Activated B cell treated with CpG ODN at 0.5 μM for 24 hours (primary cell): ENCODE measurements around the gene PPT1. TPM values are rescaled to one million over a fixed set of nuclear protein-coding genes. Genes with fewer than 3 reads are reported as not detected.

Experiments used
- ATAC-seq: fragments of 200-7000 bp; cut with Tn5 transposase; one replicate; pipeline ENCODE4 v1.10.0; 2021; ENCODE audit warnings: low read depth, mild to moderate bottlenecking, moderate library complexity
- CTCF ChIA-PET: fragments of 350-600 bp; sonication (Branson Sonifier 250); formaldehyde crosslinking; loops from one replicate; lab custom pipeline; 2021; ENCODE audit warnings: antibody characterized with exemption; lab: Charles Lee
- POLR2A ChIA-PET: fragments of 350-600 bp; sonication (Branson Sonifier 250); formaldehyde crosslinking; loops from one replicate; lab custom pipeline; 2021; ENCODE audit warnings: antibody characterized with exemption; lab: Charles Lee
- DNase-seq: peaks from one replicate; pipeline ENCODE4 v3.0.0; 2022
- H3K27ac Mint-ChIP-seq: one replicate; pipeline ENCODE4 v1.8.0; 2020; ENCODE audit warnings: mixed read lengths
- H3K27me3 Mint-ChIP-seq: one replicate; pipeline ENCODE4 v1.8.0; 2021; ENCODE audit warnings: mixed read lengths
- H3K36me3 Mint-ChIP-seq: one replicate; pipeline ENCODE4 v1.8.0; 2021; ENCODE audit warnings: low read depth, mixed read lengths
- H3K4me1 Mint-ChIP-seq: one replicate; pipeline ENCODE4 v1.8.0; 2021; ENCODE audit warnings: mixed read lengths
- H3K4me3 Mint-ChIP-seq: one replicate; pipeline ENCODE4 v1.8.0; 2020; ENCODE audit warnings: mild to moderate bottlenecking, mixed read lengths
- H3K9me3 Mint-ChIP-seq: one replicate; pipeline ENCODE4 v1.8.0; 2020; ENCODE audit warnings: mixed read lengths
- CTCF ChIP-seq: fragments of 200-600 bp; IDR thresholded peaks from one replicate; pipeline ENCODE4 v1.8.0; 2022; ENCODE audit warnings: antibody characterized with exemption, mild to moderate bottlenecking
- intact Hi-C: fragments of 100-400 bp; cut with micrococcal nuclease; formaldehyde crosslinking; loops from one replicate; pipeline ENCODE4 v1.15.1; 2024
- total RNA-seq: library from RNA; stranded (reverse); gene quantifications from 2 replicates; pipeline ENCODE4 v1.2.3, GENCODE V29; 2022

Gene PPT1
- total RNA-seq, 1 donor from 2014 or later: 41.8 TPM

- Mint-ChIP-seq H3K4me1 (peaks cover 66% of the 10 kb centered on the region), H3K4me3 (no peak overlapping the region), H3K27ac (peak overlapping the region; percentile 70), H3K36me3 (peaks cover 11% of the 10 kb centered on the region), H3K9me3 (no peaks in the 10 kb centered on the region), H3K27me3 (no peaks in the 10 kb centered on the region)
- TF ChIP-seq CTCF: no peak
- CTCF ChIA-PET: no interaction called here
- intact Hi-C loops: no loop called here
- DNase-seq (no peak), ATAC-seq (no peak)
- POLR2A ChIA-PET: no interaction called here
Measured at GRCh38 chr1:40036574-40036973, 60.5 kb downstream of the PPT1 start.

- Mint-ChIP-seq H3K4me1 (peaks cover 63% of the 10 kb centered on the region), H3K27me3 (no peaks in the 10 kb centered on the region), H3K9me3 (no peaks in the 10 kb centered on the region), H3K27ac (peak overlapping the region; percentile 47), H3K4me3 (peak overlapping the region; percentile 7), H3K36me3 (peaks cover under 1% of the 10 kb centered on the region)
- CTCF ChIA-PET: interaction anchor here (0.7 to 6.2 kb wide), 4 partner anchors 62 to 218 kb away, joined by 3 to 50 read pairs (median 8); no protein-coding TSS in a partner anchor
- DNase-seq (no peak), ATAC-seq (no peak)
- POLR2A ChIA-PET: interaction anchor here (0.7 to 1.3 kb wide), 3 partner anchors 20 to 79 kb away, joined by 3 to 5 read pairs (median 4); partner anchors contain the start of gene MFSD2A
- TF ChIP-seq CTCF: no peak
- intact Hi-C loops: loop anchor here (5.0 kb wide), 1 partner anchor 133 kb away; the partner anchor contains the start of gene MYCL
Measured at GRCh38 chr1:40034869-40035268, 62.2 kb downstream of the PPT1 start.

GRCh38 chr1:40032240-40032891 lies 64.7 kb downstream of the PPT1 start:
- ATAC-seq (peak; percentile 76), DNase-seq (no peak)
- H3K4me3 Mint-ChIP-seq: no peak overlapping the region
- intact Hi-C loops: loop anchor here (1.0 to 5.0 kb wide), 4 partner anchors 59 to 215 kb away; partner anchors contain the start of gene MYCL
- TF ChIP-seq CTCF: peak; percentile 34
- no peaks in the 10 kb centered on the region for H3K36me3 Mint-ChIP-seq
- H3K27ac Mint-ChIP-seq: no peak overlapping the region
- ChIA-PET POLR2A (interaction anchor here (0.7 to 0.8 kb wide), 2 partner anchors 9 to 60 kb away, joined by 3 read pairs; no protein-coding TSS in a partner anchor), CTCF (interaction anchor here (0.6 to 6.2 kb wide), 29 partner anchors 9 to 652 kb away, joined by 3 to 91 read pairs (median 4); partner anchors contain the start of gene MYCL)
- peaks cover 45% of the 10 kb centered on the region for H3K4me1 Mint-ChIP-seq
- no peaks in the 10 kb centered on the region for H3K27me3 Mint-ChIP-seq
- H3K9me3 Mint-ChIP-seq: no peaks in the 10 kb centered on the region

GRCh38 chr1:40030528-40031135 lies 66.4 kb downstream of the PPT1 start:
- POLR2A ChIA-PET: interaction anchor here (2.2 kb wide), 1 partner anchor 9 kb away, joined by 11 read pairs; the partner anchor contains the start of gene CAP1
- no peak for TF ChIP-seq CTCF

More at GRCh38 chr1:40030528-40031135, 66.4 kb downstream of the PPT1 start:
- DNase-seq (no peak), ATAC-seq (no peak)
- Mint-ChIP-seq H3K27me3 (no peaks in the 10 kb centered on the region), H3K4me3 (no peak overlapping the region), H3K9me3 (peaks cover 2% of the 10 kb centered on the region), H3K27ac (no peak overlapping the region), H3K4me1 (peaks cover 38% of the 10 kb centered on the region), H3K36me3 (no peaks in the 10 kb centered on the region)
- intact Hi-C loops: loop anchor here (5.0 kb wide), 1 partner anchor 128 kb away; the partner anchor contains the start of gene MYCL
- CTCF ChIA-PET: interaction anchor here (1.1 to 6.2 kb wide), 5 partner anchors 28 to 111 kb away, joined by 3 to 91 read pairs (median 9); no protein-coding TSS in a partner anchor
